Body of pancreas (tissue), 4 donors: ENCODE measurements around the gene IGF1R. TPM values are rescaled to one million over a fixed set of nuclear protein-coding genes. Genes with fewer than 3 reads are reported as not detected.
A peak's percentile ranks its signal among the peaks of the same experiment; 100 is the strongest.

Source experiments
- ATAC-seq: fragments of 150-250 bp; one replicate; pipeline ENCODE4 v1.9.1; 2016
- DNase-seq, 4 donors: peaks; one replicate each; pipeline ENCODE4 v3.0.0-alpha.2; 2019
- H3K27ac ChIP-seq, 4 donors: fragments of 200-600 bp; sonication (generic); 1 replicate in 3 of 4; 2 replicates in 1 of 4; pipeline versions ENCODE4 v1.5.1 to v1.6.1; 2016 to 2019; ENCODE audit warnings: mild to moderate bottlenecking in 1 of 4, mixed read lengths in 1 of 4, moderate library complexity in 1 of 4
- H3K27me3 ChIP-seq, 2 donors: fragments of 200-600 bp; sonication (generic); one replicate each; pipeline ENCODE4 v1.6.0; 2016; ENCODE audit warnings: mild to moderate bottlenecking in 1 of 2
- H3K36me3 ChIP-seq, 2 donors: fragments of 200-600 bp; sonication (generic); replicated peaks in 1 of 2; 2 replicates each; pipeline ENCODE4 v1.5.1; 2016; ENCODE audit warnings: low read depth in 2 of 2; ENCODE audit not compliant: insufficient read depth in 1 of 2
- H3K4me1 ChIP-seq: fragments of 200-600 bp; sonication (generic); one replicate; pipeline ENCODE4 v1.6.0; 2016
- H3K4me3 ChIP-seq, 2 donors: fragments of 200-600 bp; sonication (generic); 1 replicate in 1 of 2; 2 replicates in 1 of 2; pipeline ENCODE4 v1.5.1; 2016 to 2019
- H3K9me3 ChIP-seq, 3 donors: fragments of 200-600 bp; sonication (generic); 1 replicate in 2 of 3; 2 replicates in 1 of 3; pipeline ENCODE4 v1.5.1; 2016
- POLR2A ChIP-seq, 3 donors: fragments of 450-650 bp; IDR thresholded peaks; one replicate each; pipeline ENCODE4 v1.6.1; 2016; ENCODE audit warnings: antibody characterized with exemption in 3 of 3, mild to moderate bottlenecking in 2 of 3
- WGBS, 2 donors: methylation state at CpG; one replicate each; pipeline ENCODE4 v1.1.5; 2017; 5-methylcytosine and 5-hydroxymethylcytosine counted together
- intact Hi-C: fragments of 100-400 bp; cut with DNase I; formaldehyde crosslinking; loops from one replicate; pipeline ENCODE4 v1.15.1; 2023
- total RNA-seq, 2 donors: library from RNA; depleted of rRNA; stranded (reverse); fragments of >200 nt; gene quantifications; one replicate each; pipeline ENCODE4 v1.1.0, GENCODE V29; 2016
- TF ChIP-seq, protein P1 (sequence below), 7 experiments: fragments of 450-650 bp in 4 of 7; fragments of 200-600 bp in 3 of 7; sonication (generic) in 3 of 7; IDR thresholded peaks; one replicate each; pipeline ENCODE4 v1.5.1; 2016 to 2019; ENCODE audit warnings: antibody characterized with exemption in 7 of 7

IGF1R gene
- total RNA-seq, 2 donors from 2014 or later, result 34.8 to 55.7 TPM

- ATAC-seq, result no peak
- intact Hi-C loops, result no loop called here
- H3K9me3 ChIP-seq, result no peaks in the 10 kb centered on the region
- WGBS, 2 donors, result 60 to 74% methylated on average over 8 of the region's 8 CpGs
- H3K36me3 ChIP-seq, result no peaks in the 10 kb centered on the region
- H3K4me1 ChIP-seq, result peaks cover 18% of the 10 kb centered on the region
- TF ChIP-seq, protein P1, sequence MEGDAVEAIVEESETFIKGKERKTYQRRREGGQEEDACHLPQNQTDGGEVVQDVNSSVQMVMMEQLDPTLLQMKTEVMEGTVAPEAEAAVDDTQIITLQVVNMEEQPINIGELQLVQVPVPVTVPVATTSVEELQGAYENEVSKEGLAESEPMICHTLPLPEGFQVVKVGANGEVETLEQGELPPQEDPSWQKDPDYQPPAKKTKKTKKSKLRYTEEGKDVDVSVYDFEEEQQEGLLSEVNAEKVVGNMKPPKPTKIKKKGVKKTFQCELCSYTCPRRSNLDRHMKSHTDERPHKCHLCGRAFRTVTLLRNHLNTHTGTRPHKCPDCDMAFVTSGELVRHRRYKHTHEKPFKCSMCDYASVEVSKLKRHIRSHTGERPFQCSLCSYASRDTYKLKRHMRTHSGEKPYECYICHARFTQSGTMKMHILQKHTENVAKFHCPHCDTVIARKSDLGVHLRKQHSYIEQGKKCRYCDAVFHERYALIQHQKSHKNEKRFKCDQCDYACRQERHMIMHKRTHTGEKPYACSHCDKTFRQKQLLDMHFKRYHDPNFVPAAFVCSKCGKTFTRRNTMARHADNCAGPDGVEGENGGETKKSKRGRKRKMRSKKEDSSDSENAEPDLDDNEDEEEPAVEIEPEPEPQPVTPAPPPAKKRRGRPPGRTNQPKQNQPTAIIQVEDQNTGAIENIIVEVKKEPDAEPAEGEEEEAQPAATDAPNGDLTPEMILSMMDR (IDR thresholded peaks at IDR 0.05), result no peak
- no peak for TF ChIP-seq POLR2A (IDR thresholded peaks at IDR 0.05)
- H3K27me3 ChIP-seq, result no peaks in the 10 kb centered on the region
- H3K4me3 ChIP-seq, result no peak overlapping the region
- H3K27ac ChIP-seq, result peak overlapping the region in 1 of 4 donors; percentile 25
- DNase-seq, result no peak
Observed at GRCh38 chr15:98753726-98754656, 105.7 kb downstream of the IGF1R start.

- H3K36me3 ChIP-seq, result no peaks in the 10 kb centered on the region
- no peak for ATAC-seq
- H3K4me3 ChIP-seq, result no peak overlapping the region
- no peaks in the 10 kb centered on the region for H3K27me3 ChIP-seq
- no peak for DNase-seq
- TF ChIP-seq POLR2A (IDR thresholded peaks at IDR 0.05), result no peak
- TF ChIP-seq, protein P1 (IDR thresholded peaks at IDR 0.05), result no peak
- intact Hi-C loops, result no loop called here
- H3K9me3 ChIP-seq, result no peaks in the 10 kb centered on the region
- 79 to 85% methylated on average over 3 of the region's 3 CpGs for WGBS, 2 donors
- H3K27ac ChIP-seq, result peak overlapping the region in 1 of 4 donors; percentile 25
- peaks cover 18% of the 10 kb centered on the region for H3K4me1 ChIP-seq
Observed at GRCh38 chr15:98754657-98755022, 106.3 kb downstream of the IGF1R start.

GRCh38 chr15:98755138-98755537 is 106.8 kb downstream of the IGF1R start:
- ATAC-seq, result no peak
- Histone ChIP-seq H3K4me3 (no peak overlapping the region), H3K36me3 (no peaks in the 10 kb centered on the region), H3K9me3 (no peaks in the 10 kb centered on the region), H3K27me3 (no peaks in the 10 kb centered on the region), H3K4me1 (peaks cover 21% of the 10 kb centered on the region), H3K27ac (no peak overlapping the region)
- no peak for DNase-seq
- 76 to 85% methylated on average over 7 of the region's 7 CpGs for WGBS, 2 donors
- intact Hi-C loops, result no loop called here
- TF ChIP-seq, protein P1 (IDR thresholded peaks at IDR 0.05), result no peak
- no peak for TF ChIP-seq POLR2A (IDR thresholded peaks at IDR 0.05)

DNA sequence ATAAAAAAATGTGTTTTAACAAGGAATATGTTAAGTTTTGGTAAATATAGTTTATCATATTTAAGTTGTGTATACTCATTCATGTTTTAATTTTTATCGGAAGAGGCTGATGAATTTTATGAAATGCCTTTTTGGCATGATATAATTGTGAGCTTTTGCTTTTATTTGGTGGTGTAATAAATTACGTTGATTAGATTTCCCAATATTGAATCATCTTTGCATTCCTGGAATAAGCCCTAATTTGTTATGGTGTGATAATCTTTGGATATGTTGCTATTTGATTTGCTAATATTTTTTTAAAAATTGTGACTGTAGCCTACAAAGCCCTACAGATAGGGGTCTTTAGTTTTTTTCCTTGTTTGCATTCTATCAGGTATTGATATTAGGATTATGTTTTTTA is 107.4 kb downstream of the IGF1R start:
- TF ChIP-seq POLR2A (IDR thresholded peaks at IDR 0.05), result no peak
- 80 to 87% methylated on average over 2 of the region's 2 CpGs for WGBS, 2 donors
- no peak for ATAC-seq

DNA sequence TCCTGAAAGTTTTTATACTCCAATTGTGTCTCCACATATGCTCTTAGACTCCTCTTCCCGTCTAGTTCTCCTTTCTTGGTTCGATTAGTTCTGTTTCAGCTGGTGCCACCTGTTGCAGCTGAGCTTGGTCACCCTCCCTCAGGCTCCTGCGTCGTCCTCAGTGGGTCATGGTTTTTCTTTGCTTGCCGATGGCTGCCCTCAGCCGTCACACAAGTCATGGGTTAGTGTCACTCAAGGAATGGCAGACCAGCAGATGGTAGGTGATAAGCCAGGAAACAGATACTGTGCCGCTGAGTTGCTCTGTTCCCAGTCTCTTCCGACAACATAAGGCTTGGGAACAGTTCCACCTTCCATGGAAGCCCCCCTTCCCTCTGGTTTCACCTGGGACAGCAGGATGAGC is 109.9 kb downstream of the IGF1R start:
- Histone ChIP-seq H3K36me3 (no peaks in the 10 kb centered on the region), H3K4me1 (peaks cover 35% of the 10 kb centered on the region), H3K27me3 (no peaks in the 10 kb centered on the region), H3K27ac (no peak overlapping the region), H3K4me3 (no peak overlapping the region), H3K9me3 (no peaks in the 10 kb centered on the region)
- TF ChIP-seq POLR2A (IDR thresholded peaks at IDR 0.05), result no peak
- TF ChIP-seq, protein P1 (IDR thresholded peaks at IDR 0.05), result no peak
- WGBS, 2 donors, result 63 to 85% methylated on average over 8 of the region's 8 CpGs
- ATAC-seq (no peak), DNase-seq (no peak)
- intact Hi-C loops, result no loop called here

More for the DNA sequence above, 107.4 kb downstream of the IGF1R start:
- Histone ChIP-seq H3K27ac (no peak overlapping the region), H3K27me3 (no peaks in the 10 kb centered on the region), H3K9me3 (no peaks in the 10 kb centered on the region), H3K4me1 (peaks cover 27% of the 10 kb centered on the region), H3K4me3 (no peak overlapping the region), H3K36me3 (no peaks in the 10 kb centered on the region)
- intact Hi-C loops, result no loop called here
- no peak for DNase-seq
